Fibroblast of peridontal ligament (primary cell): ENCODE results near the gene MRM2.

ENCODE experiments used
- DNase-seq: peaks from one replicate; pipeline ENCODE4 v3.0.0-alpha.2; 2010; ENCODE audit errors: extremely low read depth

MRM2 gene

GRCh38 chr7:2266911-2267310 lies 24.9 kb upstream of the MRM2 start:
- DNase-seq = no peak

GRCh38 chr7:2264158-2264557 lies 22.2 kb upstream of the MRM2 start:
- no peak for DNase-seq

GRCh38 chr7:2263176-2263575 lies 21.2 kb upstream of the MRM2 start:
- DNase-seq = no peak

- no peak for DNase-seq
Observed at GRCh38 chr7:2261611-2262010, 19.6 kb upstream of the MRM2 start.

GRCh38 chr7:2260820-2261219 lies 18.8 kb upstream of the MRM2 start:
- DNase-seq = no peak

GRCh38 chr7:2259480-2259879 lies 17.5 kb upstream of the MRM2 start:
- DNase-seq = no peak

GRCh38 chr7:2258661-2259365 lies 16.8 kb upstream of the MRM2 start:
- DNase-seq = no peak

- no peak for DNase-seq
Observed at GRCh38 chr7:2257651-2258050, 15.6 kb upstream of the MRM2 start.

- DNase-seq = no peak
Observed at GRCh38 chr7:2257046-2257551, 15.1 kb upstream of the MRM2 start.

- DNase-seq = no peak
Observed at GRCh38 chr7:2256306-2257045, 14.5 kb upstream of the MRM2 start.

- DNase-seq = no peak
Observed at GRCh38 chr7:2255145-2256139, 13.4 kb upstream of the MRM2 start.

GRCh38 chr7:2254429-2255144 lies 12.6 kb upstream of the MRM2 start:
- DNase-seq = no peak

GRCh38 chr7:2253525-2254244 lies 11.7 kb upstream of the MRM2 start:
- no peak for DNase-seq

- DNase-seq = no peak
Observed at GRCh38 chr7:2253021-2253420, 11.0 kb upstream of the MRM2 start.

GRCh38 chr7:2251841-2252771 lies 10.1 kb upstream of the MRM2 start:
- DNase-seq = no peak

GRCh38 chr7:2251381-2251780 lies 9.4 kb upstream of the MRM2 start:
- DNase-seq = no peak

- DNase-seq = no peak
Observed at GRCh38 chr7:2249744-2250323, 7.8 kb upstream of the MRM2 start.

GRCh38 chr7:2248984-2249694 lies 7.1 kb upstream of the MRM2 start:
- DNase-seq = peak; percentile 95
